ENCODE measurements around the gene EIF4E2. TPM values are rescaled to one million over a fixed set of nuclear protein-coding genes. Genes with fewer than 3 reads are reported as not detected.

Gene EIF4E2
- total and polyA plus RNA-seq, 4 experiments from 2014 or later = 72.4 to 80.7 (median 76.5) TPM

GRCh38 chr2:232521959-232522622, 28.4 kb upstream of the EIF4E2 start:
- Histone ChIP-seq H3K36me3 (ENCODE audit: insufficient read depth, low read length) (no peaks in the 10 kb centered on the region), H3K27ac (ENCODE audit: low read depth, low read length) (no peak overlapping the region), H3K4me1 (ENCODE audit: insufficient read depth, low read length) (peaks cover 24% of the 10 kb centered on the region), H3K4me3 (ENCODE audit: low read length in 2 of 2) (peak overlapping the region in 1 of 2 donors; percentile 14), H3K9me3 (ENCODE audit: control insufficient read depth in 1 of 2, low read length in 2 of 2) (no peaks in the 10 kb centered on the region), H3K27me3 (ENCODE audit: insufficient read depth, low read length) (peaks cover 14% of the 10 kb centered on the region)
- H3K9me3 Mint-ChIP-seq = no peaks in the 10 kb centered on the region
- peaks cover 1 to 16% (median 9%) of the 10 kb centered on the region in 4 donors for H3K4me1 Mint-ChIP-seq
- peak overlapping the region in 1 of 8 donors; percentile 46 for H3K4me3 Mint-ChIP-seq
- ChIA-PET CTCF (ENCODE audit: partially characterized antibody) (interaction anchor here (1.0 to 1.8 kb wide), 5 partner anchors 9 to 28 kb away, joined by 3 to 7 read pairs (median 3); partner anchors contain the start of genes EIF4E2 and TIGD1), POLR2A (ENCODE audit: partially characterized antibody) (no interaction called here)
- no peaks in the 10 kb centered on the region for H3K36me3 Mint-ChIP-seq
- H3K27me3 Mint-ChIP-seq = peaks cover 14 to 27% of the 10 kb centered on the region in 2 donors
- H3K27ac Mint-ChIP-seq = no peak overlapping the region
- intact Hi-C loops (cut with micrococcal nuclease) = loop anchor here (1.0 kb wide), 1 partner anchor 28 kb away; the partner anchor contains the start of genes EIF4E2 and TIGD1
- DNase-seq = peak in 4 of 5 donors; percentile 53 to 63 (median 57)

- Mint-ChIP-seq H3K27ac (peak overlapping the region in 1 of 7 donors; percentile 42), H3K36me3 (no peaks in the 10 kb centered on the region), H3K9me3 (no peaks in the 10 kb centered on the region), H3K4me1 (peaks cover 1 to 16% (median 9%) of the 10 kb centered on the region in 4 donors), H3K4me3 (peak overlapping the region in 7 of 8 donors; percentile 51 to 81 (median 65)), H3K27me3 (peaks cover 17 to 30% of the 10 kb centered on the region in 2 donors)
- H3K36me3 ChIP-seq (ENCODE audit: insufficient read depth, low read length) = no peaks in the 10 kb centered on the region
- ChIA-PET POLR2A (ENCODE audit: partially characterized antibody) (no interaction called here), CTCF (ENCODE audit: partially characterized antibody) (interaction anchor here (1.0 to 1.8 kb wide), 5 partner anchors 8 to 28 kb away, joined by 3 to 7 read pairs (median 3); partner anchors contain the start of genes EIF4E2 and TIGD1)
- no peaks in the 10 kb centered on the region for H3K9me3 ChIP-seq (ENCODE audit: control insufficient read depth in 1 of 2, low read length in 2 of 2)
- H3K27ac ChIP-seq (ENCODE audit: low read depth, low read length) = no peak overlapping the region
- intact Hi-C loops (cut with micrococcal nuclease) = loop anchor here (1.0 kb wide), 1 partner anchor 27 kb away; the partner anchor contains the start of genes EIF4E2 and TIGD1
- peaks cover 14% of the 10 kb centered on the region for H3K27me3 ChIP-seq (ENCODE audit: insufficient read depth, low read length)
- no peak for DNase-seq
- H3K4me3 ChIP-seq (ENCODE audit: low read length in 2 of 2) = peak overlapping the region in 1 of 2 donors; percentile 14
- H3K4me1 ChIP-seq (ENCODE audit: insufficient read depth, low read length) = peaks cover 24% of the 10 kb centered on the region
These were observed 27.7 kb upstream of the EIF4E2 start for GRCh38 chr2:232522623-232523401.

- CTCF ChIA-PET (ENCODE audit: partially characterized antibody) = interaction anchor here (1.8 kb wide), 1 partner anchor 26 kb away, joined by 5 read pairs; no protein-coding TSS in a partner anchor
- POLR2A ChIA-PET (ENCODE audit: partially characterized antibody) = no interaction called here
- peaks cover 20 to 32% of the 10 kb centered on the region in 2 donors for H3K27me3 Mint-ChIP-seq
- intact Hi-C loops (cut with micrococcal nuclease) = no loop called here
- peak overlapping the region in 1 of 7 donors; percentile 42 for H3K27ac Mint-ChIP-seq
- no peak for DNase-seq
- no peaks in the 10 kb centered on the region for H3K36me3 Mint-ChIP-seq
- Histone ChIP-seq H3K4me1 (ENCODE audit: insufficient read depth, low read length) (peaks cover 26% of the 10 kb centered on the region), H3K27ac (ENCODE audit: low read depth, low read length) (no peak overlapping the region), H3K4me3 (ENCODE audit: low read length in 2 of 2) (no peak overlapping the region), H3K9me3 (ENCODE audit: control insufficient read depth in 1 of 2, low read length in 2 of 2) (no peaks in the 10 kb centered on the region), H3K27me3 (ENCODE audit: insufficient read depth, low read length) (peaks cover 14% of the 10 kb centered on the region), H3K36me3 (ENCODE audit: insufficient read depth, low read length) (no peaks in the 10 kb centered on the region)
- H3K4me1 Mint-ChIP-seq = peaks cover 3 to 21% (median 13%) of the 10 kb centered on the region in 4 donors
- H3K9me3 Mint-ChIP-seq = no peaks in the 10 kb centered on the region
- H3K4me3 Mint-ChIP-seq = peak overlapping the region in 6 of 8 donors; percentile 61 to 81 (median 66)
These were observed 27.1 kb upstream of the EIF4E2 start for GRCh38 chr2:232523402-232523681.

GRCh38 chr2:232523682-232524597, 26.5 kb upstream of the EIF4E2 start:
- H3K9me3 Mint-ChIP-seq = no peaks in the 10 kb centered on the region
- no peaks in the 10 kb centered on the region for H3K36me3 Mint-ChIP-seq
- no peaks in the 10 kb centered on the region for H3K9me3 ChIP-seq (ENCODE audit: control insufficient read depth in 1 of 2, low read length in 2 of 2)
- H3K4me1 Mint-ChIP-seq = peaks cover 9 to 27% (median 19%) of the 10 kb centered on the region in 4 donors
- DNase-seq = no peak
- peaks cover 32% of the 10 kb centered on the region for H3K4me1 ChIP-seq (ENCODE audit: insufficient read depth, low read length)
- ChIA-PET CTCF (ENCODE audit: partially characterized antibody) (interaction anchor here (1.2 kb wide), 1 partner anchor 60 kb away, joined by 3 read pairs; no protein-coding TSS in a partner anchor), POLR2A (ENCODE audit: partially characterized antibody) (no interaction called here)
- peaks cover 14% of the 10 kb centered on the region for H3K27me3 ChIP-seq (ENCODE audit: insufficient read depth, low read length)
- H3K4me3 Mint-ChIP-seq = peak overlapping the region in 4 of 8 donors; percentile 61 to 81 (median 63)
- H3K27me3 Mint-ChIP-seq = peaks cover 24 to 34% of the 10 kb centered on the region in 2 donors
- H3K36me3 ChIP-seq (ENCODE audit: insufficient read depth, low read length) = no peaks in the 10 kb centered on the region
- no peak overlapping the region for H3K4me3 ChIP-seq (ENCODE audit: low read length in 2 of 2)
- intact Hi-C loops (cut with micrococcal nuclease) = no loop called here
- H3K27ac Mint-ChIP-seq = peak overlapping the region in 1 of 7 donors; percentile 38
- H3K27ac ChIP-seq (ENCODE audit: low read depth, low read length) = no peak overlapping the region

GRCh38 chr2:232524771-232525170, 25.7 kb upstream of the EIF4E2 start:
- Histone ChIP-seq H3K9me3 (ENCODE audit: control insufficient read depth in 1 of 2, low read length in 2 of 2) (no peaks in the 10 kb centered on the region), H3K27ac (ENCODE audit: low read depth, low read length) (no peak overlapping the region), H3K36me3 (ENCODE audit: insufficient read depth, low read length) (no peaks in the 10 kb centered on the region), H3K27me3 (ENCODE audit: insufficient read depth, low read length) (peaks cover 14% of the 10 kb centered on the region), H3K4me1 (ENCODE audit: insufficient read depth, low read length) (peaks cover 32% of the 10 kb centered on the region), H3K4me3 (ENCODE audit: low read length in 2 of 2) (no peak overlapping the region)
- Mint-ChIP-seq H3K9me3 (no peaks in the 10 kb centered on the region), H3K27ac (peak overlapping the region in 1 of 7 donors; percentile 38), H3K27me3 (peaks cover 24 to 29% of the 10 kb centered on the region in 2 donors), H3K4me1 (peaks cover 10 to 31% (median 21%) of the 10 kb centered on the region in 4 donors), H3K4me3 (no peak overlapping the region), H3K36me3 (no peaks in the 10 kb centered on the region)
- DNase-seq = no peak
- ChIA-PET CTCF (ENCODE audit: partially characterized antibody) (interaction anchor here (1.2 kb wide), 1 partner anchor 61 kb away, joined by 3 read pairs; no protein-coding TSS in a partner anchor), POLR2A (ENCODE audit: partially characterized antibody) (no interaction called here)
- intact Hi-C loops (cut with micrococcal nuclease) = no loop called here

- DNase-seq = no peak
- CTCF ChIA-PET (ENCODE audit: partially characterized antibody) = no interaction called here
- Histone ChIP-seq H3K36me3 (ENCODE audit: insufficient read depth, low read length) (no peaks in the 10 kb centered on the region), H3K4me1 (ENCODE audit: insufficient read depth, low read length) (peaks cover 32% of the 10 kb centered on the region), H3K27me3 (ENCODE audit: insufficient read depth, low read length) (peaks cover 14% of the 10 kb centered on the region), H3K27ac (ENCODE audit: low read depth, low read length) (no peak overlapping the region), H3K4me3 (ENCODE audit: low read length in 2 of 2) (no peak overlapping the region), H3K9me3 (ENCODE audit: control insufficient read depth in 1 of 2, low read length in 2 of 2) (no peaks in the 10 kb centered on the region)
- no peak overlapping the region for H3K27ac Mint-ChIP-seq
- H3K4me3 Mint-ChIP-seq = no peak overlapping the region
- intact Hi-C loops (cut with micrococcal nuclease) = no loop called here
- no peaks in the 10 kb centered on the region for H3K9me3 Mint-ChIP-seq
- peaks cover 24 to 29% of the 10 kb centered on the region in 2 donors for H3K27me3 Mint-ChIP-seq
- POLR2A ChIA-PET (ENCODE audit: partially characterized antibody) = no interaction called here
- H3K36me3 Mint-ChIP-seq = no peaks in the 10 kb centered on the region
- peaks cover 10 to 31% (median 21%) of the 10 kb centered on the region in 4 donors for H3K4me1 Mint-ChIP-seq
These were observed 25.3 kb upstream of the EIF4E2 start for GRCh38 chr2:232525199-232525598.

All from CD4-positive, alpha-beta memory T cell (primary cell).